ENCODE results near the gene CUEDC1.

DNA sequence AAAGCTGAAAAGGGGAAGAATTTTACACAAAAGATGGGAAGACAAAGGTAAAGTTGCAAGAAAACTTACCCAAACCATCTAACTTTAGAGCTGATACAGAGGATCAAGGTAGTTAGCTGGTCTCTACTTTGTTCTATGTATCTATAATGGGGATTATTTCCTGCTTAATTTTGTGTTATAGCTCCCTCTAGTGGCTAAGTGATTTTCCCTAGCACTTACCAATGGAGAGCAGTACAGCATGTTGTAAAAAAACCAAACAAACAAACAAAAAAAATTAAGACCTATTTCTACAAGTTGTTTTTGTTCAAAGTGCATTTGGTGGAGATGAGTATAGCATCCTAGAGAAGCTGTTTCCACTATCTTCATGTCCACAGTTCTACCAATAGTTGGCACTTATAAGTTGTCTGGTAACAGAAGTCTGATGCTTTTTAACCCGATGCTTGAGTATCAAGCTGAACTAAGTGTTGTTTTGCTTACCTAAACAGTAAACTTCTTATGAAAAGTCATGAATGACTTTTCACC lies 44.3 kb upstream of the CUEDC1 start:
- TF ChIP-seq, protein P1, sequence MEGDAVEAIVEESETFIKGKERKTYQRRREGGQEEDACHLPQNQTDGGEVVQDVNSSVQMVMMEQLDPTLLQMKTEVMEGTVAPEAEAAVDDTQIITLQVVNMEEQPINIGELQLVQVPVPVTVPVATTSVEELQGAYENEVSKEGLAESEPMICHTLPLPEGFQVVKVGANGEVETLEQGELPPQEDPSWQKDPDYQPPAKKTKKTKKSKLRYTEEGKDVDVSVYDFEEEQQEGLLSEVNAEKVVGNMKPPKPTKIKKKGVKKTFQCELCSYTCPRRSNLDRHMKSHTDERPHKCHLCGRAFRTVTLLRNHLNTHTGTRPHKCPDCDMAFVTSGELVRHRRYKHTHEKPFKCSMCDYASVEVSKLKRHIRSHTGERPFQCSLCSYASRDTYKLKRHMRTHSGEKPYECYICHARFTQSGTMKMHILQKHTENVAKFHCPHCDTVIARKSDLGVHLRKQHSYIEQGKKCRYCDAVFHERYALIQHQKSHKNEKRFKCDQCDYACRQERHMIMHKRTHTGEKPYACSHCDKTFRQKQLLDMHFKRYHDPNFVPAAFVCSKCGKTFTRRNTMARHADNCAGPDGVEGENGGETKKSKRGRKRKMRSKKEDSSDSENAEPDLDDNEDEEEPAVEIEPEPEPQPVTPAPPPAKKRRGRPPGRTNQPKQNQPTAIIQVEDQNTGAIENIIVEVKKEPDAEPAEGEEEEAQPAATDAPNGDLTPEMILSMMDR (IDR thresholded peaks at IDR 0.05; ENCODE audit: borderline replicate concordance, extremely low read depth, low read length, poor library complexity, severe bottlenecking): peak; percentile 92
- TF ChIP-seq EZH2 (IDR thresholded peaks at IDR 0.05; ENCODE audit: borderline replicate concordance, low read depth, low read length, severe bottlenecking): no peak

Measured in DND-41 (cell line).